Esophagus squamous epithelium (tissue), 5 donors: ENCODE measurements around the gene TAS2R60. TPM values are rescaled to one million over a fixed set of nuclear protein-coding genes. Genes with fewer than 3 reads are reported as not detected.
"Not testable (repeated sequence)": the region's sequence is repeated elsewhere in the genome, so short reads cannot be mapped to it uniquely, and the experiment has no call there.

Experiments used
- DNase-seq: peaks from one replicate; lab custom pipeline; 2025; lab: John Stamatoyannopoulos, UW
- H3K27ac ChIP-seq, 4 donors: fragments of 200-600 bp; sonication (generic); one replicate each; pipeline ENCODE4 v1.5.1; 2016 to 2019; ENCODE audit warnings: mild to moderate bottlenecking in 1 of 4
- H3K27me3 ChIP-seq, 4 donors: fragments of 200-600 bp; sonication (generic); 1 replicate in 3 of 4; 2 replicates in 1 of 4; pipeline versions ENCODE4 v1.5.1 to v1.6.0; 2017 to 2021; ENCODE audit warnings: antibody characterized with exemption in 1 of 4
- H3K36me3 ChIP-seq, 3 donors: fragments of 200-600 bp; sonication (generic); one replicate each; pipeline ENCODE4 v1.5.1; 2016 to 2019
- H3K4me1 ChIP-seq, 3 donors: fragments of 200-600 bp; sonication (generic); one replicate each; pipeline ENCODE4 v1.5.1; 2017 to 2019
- H3K4me3 ChIP-seq, 4 donors: fragments of 200-600 bp; sonication (generic); 1 replicate in 3 of 4; 2 replicates in 1 of 4; pipeline ENCODE4 v1.5.1; 2016 to 2019; ENCODE audit warnings: mild to moderate bottlenecking in 2 of 4, moderate library complexity in 1 of 4
- H3K9me3 ChIP-seq, 3 donors: fragments of 200-600 bp; sonication (generic); one replicate each; pipeline ENCODE4 v1.5.1; 2016 to 2019
- POLR2A ChIP-seq, 4 donors: fragments of 450-650 bp; IDR thresholded peaks; one replicate each; pipeline ENCODE4 v1.6.1; 2017; ENCODE audit warnings: antibody characterized with exemption in 4 of 4, mild to moderate bottlenecking in 4 of 4, moderate library complexity in 3 of 4
- WGBS, 2 donors: methylation state at CpG; one replicate each; pipeline ENCODE4 v1.1.5; 2018; 5-methylcytosine and 5-hydroxymethylcytosine counted together
- intact Hi-C: fragments of 100-400 bp; cut with DNase I; formaldehyde crosslinking; loops from one replicate; pipeline ENCODE4 v1.15.0; 2022
- total RNA-seq, 4 donors: library from RNA; depleted of rRNA; stranded (reverse); fragments of >200 nt; gene quantifications; one replicate each; pipeline ENCODE4 v1.1.0, GENCODE V29; 2016
- TF ChIP-seq, protein P1 (sequence below), 6 experiments: fragments of 450-650 bp in 4 of 6; fragments of 200-600 bp in 2 of 6; sonication (generic) in 2 of 6; IDR thresholded peaks; one replicate each; pipeline ENCODE4 v1.5.1; 2016 to 2019; ENCODE audit warnings: antibody characterized with exemption in 6 of 6, mild to moderate bottlenecking in 4 of 6, moderate library complexity in 4 of 6
- donor health status: DM: yes; HTN: yes; CAD: no.

Gene TAS2R60
- total RNA-seq, 4 donors from 2014 or later: not detected

DNA sequence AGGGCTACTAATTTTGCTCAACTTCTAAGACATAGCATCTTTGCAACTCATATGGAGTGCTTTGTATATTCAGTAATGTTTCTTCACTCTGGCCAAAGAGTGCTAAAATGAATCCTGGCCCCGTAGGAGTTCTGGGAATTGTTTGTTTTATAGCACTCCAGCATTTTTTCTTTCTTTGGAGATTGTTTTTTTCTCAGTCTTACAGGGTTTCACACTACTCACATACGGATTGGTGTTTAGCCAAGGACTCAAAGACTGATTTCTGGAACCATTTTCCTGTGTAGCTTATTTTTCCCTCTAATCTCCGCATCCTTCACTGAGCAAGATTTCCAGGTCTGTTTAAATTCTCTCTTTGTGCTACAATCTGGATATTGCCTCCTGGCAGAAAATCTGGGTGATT is 40.9 kb downstream of the TAS2R60 start:
- Histone ChIP-seq H3K4me1 (peaks cover 0 to 15% (median 0%) of the 10 kb centered on the region in 3 donors), H3K27me3 (no peaks in the 10 kb centered on the region), H3K9me3 (no peaks in the 10 kb centered on the region), H3K27ac (peak overlapping the region in 2 of 4 donors; percentile 32 to 67), H3K36me3 (no peaks in the 10 kb centered on the region), H3K4me3 (no peak overlapping the region)
- TF ChIP-seq, protein P1, sequence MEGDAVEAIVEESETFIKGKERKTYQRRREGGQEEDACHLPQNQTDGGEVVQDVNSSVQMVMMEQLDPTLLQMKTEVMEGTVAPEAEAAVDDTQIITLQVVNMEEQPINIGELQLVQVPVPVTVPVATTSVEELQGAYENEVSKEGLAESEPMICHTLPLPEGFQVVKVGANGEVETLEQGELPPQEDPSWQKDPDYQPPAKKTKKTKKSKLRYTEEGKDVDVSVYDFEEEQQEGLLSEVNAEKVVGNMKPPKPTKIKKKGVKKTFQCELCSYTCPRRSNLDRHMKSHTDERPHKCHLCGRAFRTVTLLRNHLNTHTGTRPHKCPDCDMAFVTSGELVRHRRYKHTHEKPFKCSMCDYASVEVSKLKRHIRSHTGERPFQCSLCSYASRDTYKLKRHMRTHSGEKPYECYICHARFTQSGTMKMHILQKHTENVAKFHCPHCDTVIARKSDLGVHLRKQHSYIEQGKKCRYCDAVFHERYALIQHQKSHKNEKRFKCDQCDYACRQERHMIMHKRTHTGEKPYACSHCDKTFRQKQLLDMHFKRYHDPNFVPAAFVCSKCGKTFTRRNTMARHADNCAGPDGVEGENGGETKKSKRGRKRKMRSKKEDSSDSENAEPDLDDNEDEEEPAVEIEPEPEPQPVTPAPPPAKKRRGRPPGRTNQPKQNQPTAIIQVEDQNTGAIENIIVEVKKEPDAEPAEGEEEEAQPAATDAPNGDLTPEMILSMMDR (IDR thresholded peaks at IDR 0.05): no peak
- 58 to 66% methylated on average over 3 of the region's 3 CpGs for WGBS, 2 donors
- intact Hi-C loops: no loop called here
- no peak for DNase-seq

DNA sequence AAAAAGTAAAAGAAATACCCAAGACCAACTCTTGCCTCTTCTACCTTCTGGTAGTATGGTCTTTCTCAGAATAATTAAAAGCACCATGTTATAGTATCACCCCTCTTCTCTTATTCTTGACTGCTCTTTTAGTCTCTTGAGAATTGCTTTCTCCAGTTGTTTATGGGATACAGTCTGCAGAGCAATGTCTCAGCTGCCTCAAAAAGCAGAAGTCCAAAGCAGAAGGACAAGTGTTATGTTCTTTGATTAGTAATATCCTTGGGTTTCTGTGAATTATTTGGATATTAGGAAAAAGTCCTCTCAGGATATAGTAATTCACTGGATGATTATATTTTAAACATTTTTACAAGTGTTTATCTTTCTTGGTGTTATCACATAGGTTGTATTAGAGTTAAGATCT is 41.8 kb downstream of the TAS2R60 start:
- Histone ChIP-seq H3K27me3 (no peaks in the 10 kb centered on the region), H3K9me3 (no peaks in the 10 kb centered on the region), H3K36me3 (no peaks in the 10 kb centered on the region), H3K4me1 (peaks cover 0 to 15% (median 0%) of the 10 kb centered on the region in 3 donors), H3K27ac (peak overlapping the region in 2 of 4 donors; percentile 19 to 67), H3K4me3 (no peak overlapping the region)
- intact Hi-C loops: no loop called here
- TF ChIP-seq, protein P1 (IDR thresholded peaks at IDR 0.05): no peak
- no peak for TF ChIP-seq POLR2A (IDR thresholded peaks at IDR 0.05)
- no peak for DNase-seq

DNA sequence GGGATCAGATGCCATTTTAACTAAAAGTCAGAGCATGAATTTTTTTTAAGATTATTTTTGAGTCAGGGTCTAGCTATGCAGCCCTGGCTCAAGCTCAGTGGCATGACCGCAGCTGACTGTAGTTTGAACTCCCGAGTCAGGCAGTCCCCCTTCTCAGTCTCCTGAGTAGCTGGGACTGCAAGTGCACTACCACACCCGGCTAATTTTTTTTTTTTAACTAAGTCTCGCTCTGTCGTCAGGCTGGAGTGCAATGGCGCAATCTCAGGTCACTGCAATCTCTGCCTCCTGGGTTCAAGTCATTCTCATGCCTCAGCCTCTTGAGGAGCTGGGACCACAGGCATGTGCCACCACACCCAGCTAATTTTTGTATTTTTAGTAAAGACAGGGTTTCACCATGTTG is 42.2 kb downstream of the TAS2R60 start:
- intact Hi-C loops: no loop called here
- Histone ChIP-seq H3K4me1 (peaks cover 0 to 15% (median 0%) of the 10 kb centered on the region in 3 donors), H3K9me3 (no peaks in the 10 kb centered on the region), H3K36me3 (no peaks in the 10 kb centered on the region), H3K27me3 (no peaks in the 10 kb centered on the region), H3K27ac (peak overlapping the region in 2 of 4 donors; percentile 19 to 67), H3K4me3 (no peak overlapping the region)
- 49 to 70% methylated on average over 6 of the region's 6 CpGs for whole genome bisulfite sequencing, 2 donors
- no peak for DNase-seq
- TF ChIP-seq, protein P1 (IDR thresholded peaks at IDR 0.05): no peak
- TF ChIP-seq POLR2A (IDR thresholded peaks at IDR 0.05): no peak

DNA sequence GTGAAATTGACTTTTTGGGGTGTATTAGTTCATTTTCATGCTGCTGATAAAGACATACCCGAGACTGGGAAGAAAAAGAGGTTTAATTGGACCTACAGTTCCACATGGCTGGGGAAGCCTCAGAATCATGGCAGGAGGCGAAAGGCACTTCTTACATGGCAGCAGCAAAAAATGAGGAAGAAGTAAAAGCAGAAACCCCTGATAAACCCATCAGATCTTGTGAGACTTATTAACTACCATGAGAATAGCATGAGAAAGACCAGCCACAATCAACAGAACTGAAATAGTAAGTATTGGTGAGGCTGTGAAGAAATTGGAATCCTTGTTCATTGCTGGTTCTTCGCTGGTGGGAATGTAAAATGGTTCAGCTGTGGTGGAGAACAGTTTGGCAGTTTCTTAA is 43.0 kb downstream of the TAS2R60 start:
- H3K9me3 ChIP-seq, intact Hi-C loops, H3K4me3 ChIP-seq, H3K36me3 ChIP-seq, DNase-seq, H3K27me3 ChIP-seq: not testable (repeated sequence)
- peak overlapping the region in 1 of 4 donors; percentile 67 for H3K27ac ChIP-seq
- WGBS, 2 donors: 73 to 91% methylated on average over 3 of the region's 3 CpGs
- H3K4me1 ChIP-seq: peaks cover 0 to 15% (median 0%) of the 10 kb centered on the region in 3 donors

GRCh38 chr7:143487061-143487460 is 43.8 kb downstream of the TAS2R60 start:
- H3K36me3 ChIP-seq: no peaks in the 10 kb centered on the region
- no peak for DNase-seq
- 57 to 74% methylated on average over 2 of the region's 2 CpGs for WGBS, 2 donors
- peaks cover 0 to 15% (median 0%) of the 10 kb centered on the region in 3 donors for H3K4me1 ChIP-seq
- H3K9me3 ChIP-seq: no peaks in the 10 kb centered on the region
- no peak overlapping the region for H3K4me3 ChIP-seq
- H3K27ac ChIP-seq: peak overlapping the region; percentile 17 to 67 (median 44)
- intact Hi-C loops: no loop called here
- H3K27me3 ChIP-seq: no peaks in the 10 kb centered on the region
- TF ChIP-seq, protein P1 (IDR thresholded peaks at IDR 0.05): no peak
- TF ChIP-seq POLR2A (IDR thresholded peaks at IDR 0.05): no peak

DNA sequence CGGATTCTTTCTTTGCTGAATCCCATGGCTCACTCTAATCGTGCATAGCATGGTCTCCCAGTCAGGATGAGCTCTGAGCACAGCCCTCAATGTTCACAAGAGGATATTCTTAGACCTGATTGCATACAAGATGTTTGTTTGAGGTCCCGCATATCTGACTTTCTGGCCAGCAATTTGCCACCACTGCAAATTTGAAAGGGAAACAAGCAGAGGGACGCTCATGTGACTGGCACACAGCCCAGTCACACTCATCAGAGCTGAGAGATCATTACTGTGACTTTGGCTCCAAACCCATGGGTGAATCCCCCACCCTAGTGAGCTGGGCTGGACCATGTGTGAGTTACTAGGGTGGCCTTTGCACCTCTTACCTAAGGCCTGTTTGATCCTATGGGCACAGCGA is 44.3 kb downstream of the TAS2R60 start:
- Histone ChIP-seq H3K27me3 (no peaks in the 10 kb centered on the region), H3K4me1 (peaks cover 0 to 15% (median 0%) of the 10 kb centered on the region in 3 donors), H3K4me3 (no peak overlapping the region), H3K9me3 (no peaks in the 10 kb centered on the region), H3K27ac (peak overlapping the region in 3 of 4 donors; percentile 18 to 67 (median 32)), H3K36me3 (no peaks in the 10 kb centered on the region)
- TF ChIP-seq, protein P1 (IDR thresholded peaks at IDR 0.05): no peak
- TF ChIP-seq POLR2A (IDR thresholded peaks at IDR 0.05): peak in 1 of 4 donors; percentile 11
- 44 to 59% methylated on average over 4 to 5 of the region's 5 CpGs for WGBS, 2 donors
- intact Hi-C loops: no loop called here
- no peak for DNase-seq
